ENCODE data around the gene SEC14L5.

- no peak for TF ChIP-seq EZH2 (optimal IDR thresholded peaks at IDR 0.05; ENCODE audit: low read depth, low read length)
- TF ChIP-seq CTCF (IDR thresholded peaks at IDR 0.05; ENCODE audit: low read length), result no peak
Observed at GRCh38 chr16:5040451-5040850, 82.3 kb downstream of the SEC14L5 start.

Data from MM.1S (cell line).